ENCODE measurements around the gene NEK3. TPM values are rescaled to one million over a fixed set of nuclear protein-coding genes. Genes with fewer than 3 reads are reported as not detected.
A peak's percentile ranks its signal among the peaks of the same experiment; 100 is the strongest.
"Not testable (repeated sequence)": the region's sequence is repeated elsewhere in the genome, so short reads cannot be mapped to it uniquely, and the experiment has no call there.

The NEK3 gene
- total RNA-seq, 6 experiments from 2014 or later = 5.0 to 9.9 (median 7.8) TPM

DNA sequence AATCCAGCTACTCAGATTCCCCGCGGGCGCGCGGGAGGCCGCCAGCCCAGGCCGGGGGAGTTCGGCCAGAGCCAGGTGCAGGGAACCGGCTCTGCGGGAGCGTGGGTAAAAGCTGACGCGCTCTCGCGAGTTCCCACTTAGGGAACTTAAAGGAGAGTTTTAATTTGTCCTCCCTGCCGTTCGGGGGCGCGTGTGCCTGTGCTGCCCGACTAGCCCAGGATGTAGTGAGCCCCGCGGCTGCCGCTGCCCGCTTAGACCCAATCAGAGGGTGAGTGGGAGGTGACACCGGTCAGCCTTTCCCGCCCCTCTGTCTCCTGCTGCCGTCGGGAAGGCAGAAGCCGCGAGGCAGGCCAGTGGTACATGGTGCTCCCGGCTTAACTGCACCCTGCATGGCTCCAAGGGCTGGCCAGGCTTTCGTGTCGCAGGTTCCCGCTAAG lies 36.0 kb upstream of the NEK3 start:
- no peak for DNase-seq
- no peak overlapping the region for H3K27ac Mint-ChIP-seq
- H3K4me3 Mint-ChIP-seq = peak overlapping the region; percentile 98
- no peak for TF ChIP-seq CTCF (IDR thresholded peaks at IDR 0.05)
- H3K36me3 Mint-ChIP-seq (ENCODE audit: low read depth) = no peaks in the 10 kb centered on the region
- peaks cover 10% of the 10 kb centered on the region for H3K4me1 Mint-ChIP-seq (ENCODE audit: low read depth)
- no peaks in the 10 kb centered on the region for H3K9me3 Mint-ChIP-seq
- H3K27me3 Mint-ChIP-seq (ENCODE audit: insufficient read depth) = peaks cover 2% of the 10 kb centered on the region; the same call in 1 of the 2 replicates

DNA sequence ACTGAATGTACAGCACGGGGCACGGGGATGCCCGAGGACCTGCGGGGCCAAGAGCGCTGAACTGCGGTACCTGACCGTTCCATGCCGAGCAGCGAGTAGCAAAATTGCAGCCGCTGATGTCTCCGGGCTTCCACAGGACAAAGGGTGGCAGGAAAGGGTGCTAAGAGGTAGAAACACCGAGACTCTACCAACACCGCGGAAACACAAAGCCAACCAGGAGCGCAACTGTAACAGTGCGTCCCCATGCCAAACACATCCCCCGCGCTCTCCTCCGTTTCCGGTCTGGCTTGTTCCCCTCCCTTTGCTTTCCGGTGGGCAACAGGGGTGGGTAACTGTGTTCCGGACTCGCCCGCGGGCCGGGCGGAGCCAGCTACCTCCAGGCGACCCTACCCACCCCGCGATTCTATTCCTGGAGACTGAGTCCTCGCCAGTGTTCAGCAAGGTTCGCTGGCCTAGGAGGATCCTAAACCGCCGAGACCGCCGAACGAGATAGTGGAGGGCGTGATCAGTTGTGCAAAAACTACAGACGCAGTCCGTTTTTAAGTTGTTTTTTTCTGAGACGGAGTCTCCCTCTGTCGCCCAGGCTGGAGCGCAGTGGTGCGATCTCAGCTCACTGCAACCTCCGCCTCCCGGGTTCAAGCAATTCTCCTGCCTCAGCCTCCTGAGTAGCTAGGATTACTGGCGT lies 34.9 kb upstream of the NEK3 start:
- TF ChIP-seq CTCF (IDR thresholded peaks at IDR 0.05) = no peak
- Mint-ChIP-seq H3K36me3 (ENCODE audit: low read depth) (no peaks in the 10 kb centered on the region), H3K4me1 (ENCODE audit: low read depth) (peaks cover 10% of the 10 kb centered on the region), H3K9me3 (no peaks in the 10 kb centered on the region), H3K27ac (peak overlapping the region; percentile 86), H3K4me3 (peak overlapping the region; percentile 98), H3K27me3 (ENCODE audit: insufficient read depth) (no peaks in the 10 kb centered on the region)
- peak; percentile 72 for DNase-seq

- peak; percentile 41 for DNase-seq
- H3K4me3 Mint-ChIP-seq = peak overlapping the region; percentile 98
- peak overlapping the region; percentile 86 for H3K27ac Mint-ChIP-seq
- not testable (repeated sequence) for H3K36me3 Mint-ChIP-seq (ENCODE audit: low read depth); H3K27me3 Mint-ChIP-seq (ENCODE audit: insufficient read depth); H3K9me3 Mint-ChIP-seq; H3K4me1 Mint-ChIP-seq (ENCODE audit: low read depth)
These were observed 34.3 kb upstream of the NEK3 start for GRCh38 chr13:52193587-52194183.

- peak overlapping the region; percentile 71 for H3K27ac Mint-ChIP-seq
- H3K9me3 Mint-ChIP-seq; H3K4me3 Mint-ChIP-seq; H3K36me3 Mint-ChIP-seq (ENCODE audit: low read depth); H3K27me3 Mint-ChIP-seq (ENCODE audit: insufficient read depth): not testable (repeated sequence)
- peaks cover 12% of the 10 kb centered on the region for H3K4me1 Mint-ChIP-seq (ENCODE audit: low read depth)
- peak; percentile 28 for DNase-seq
These were observed 28.2 kb upstream of the NEK3 start for GRCh38 chr13:52187424-52188187.

GRCh38 chr13:52187029-52187423 lies 27.6 kb upstream of the NEK3 start:
- no peak for TF ChIP-seq CTCF (IDR thresholded peaks at IDR 0.05)
- Mint-ChIP-seq H3K27ac (peak overlapping the region; percentile 71; the same call in 1 of the 2 replicates), H3K36me3 (ENCODE audit: low read depth) (peaks cover 9% of the 10 kb centered on the region; the same call in 1 of the 2 replicates), H3K27me3 (ENCODE audit: insufficient read depth) (no peaks in the 10 kb centered on the region), H3K4me1 (ENCODE audit: low read depth) (peaks cover 12% of the 10 kb centered on the region), H3K4me3 (no peak overlapping the region), H3K9me3 (no peaks in the 10 kb centered on the region)
- no peak for DNase-seq

GRCh38 chr13:52181316-52181954 lies 22.0 kb upstream of the NEK3 start:
- H3K27me3 Mint-ChIP-seq (ENCODE audit: insufficient read depth); DNase-seq; H3K4me3 Mint-ChIP-seq; H3K9me3 Mint-ChIP-seq; H3K36me3 Mint-ChIP-seq (ENCODE audit: low read depth); H3K4me1 Mint-ChIP-seq (ENCODE audit: low read depth): not testable (repeated sequence)
- H3K27ac Mint-ChIP-seq = peak overlapping the region; percentile 38; the same call in 1 of the 2 replicates
